Endothelial cell of umbilical vein (primary cell): ENCODE results near the gene GBP3. TPM values are rescaled to one million over a fixed set of nuclear protein-coding genes. Genes with fewer than 3 reads are reported as not detected.

ENCODE experiments used
- BruUV-seq: library from RNA; stranded (reverse); fragments of 400-500 nt; replicated peaks from 2 replicates; lab custom pipeline; 2021; lab: Mats Ljungman, UMichigan
- CTCF ChIA-PET: fragments of 300-600, 350-600 bp; sonication (Branson Sonifier 250); formaldehyde crosslinking; loops from one replicate; lab custom pipeline; 2021; ENCODE audit warnings: antibody characterized with exemption, inconsistent platforms; lab: Charles Lee
- POLR2A ChIA-PET: fragments of 300-600, 350-600 bp; sonication (Branson Sonifier 250); formaldehyde crosslinking; loops from one replicate; lab custom pipeline; 2021; ENCODE audit warnings: antibody characterized with exemption, inconsistent platforms; lab: Charles Lee
- DNase-seq: peaks from one replicate; pipeline ENCODE4 v3.0.0-alpha.2; 2011; ENCODE audit warnings: low read depth, low spot score
- FAIRE-seq: peaks from 2 replicates; lab custom pipeline; 2011; peaks lifted over from hg19 to GRCh38; lab: Jason Lieb, UNC
- H2AFZ ChIP-seq: 2 replicates; pipeline ENCODE4 v1.6.0; 2012; ENCODE audit warnings: low read depth, low read length, control low read depth, inconsistent platforms
- H3K27ac ChIP-seq: 2 replicates; pipeline ENCODE4 v1.5.1; 2011; ENCODE audit warnings: low read depth, mild to moderate bottlenecking, control low read depth, low read length, moderate library complexity; ENCODE audit not compliant: insufficient read depth
- H3K27me3 ChIP-seq, 2 experiments: 2 replicates each; pipeline versions ENCODE4 v1.6.0 to v1.6.1; 2011; ENCODE audit warnings: low read length in 2 of 2, mixed read lengths in 1 of 2; ENCODE audit not compliant: control insufficient read depth in 2 of 2, insufficient read depth in 2 of 2
- H3K36me3 ChIP-seq, 2 experiments: 2 replicates in 1 of 2; 3 replicates in 1 of 2; pipeline ENCODE4 v1.5.1; 2011; ENCODE audit warnings: low read length in 2 of 2, mild to moderate bottlenecking in 1 of 2, moderate library complexity in 1 of 2; ENCODE audit not compliant: control insufficient read depth in 2 of 2, insufficient read depth in 2 of 2; ENCODE audit errors: extremely low read depth in 1 of 2
- H3K4me1 ChIP-seq: 3 replicates; pipeline ENCODE4 v1.5.1; 2011; ENCODE audit warnings: mild to moderate bottlenecking, low read length; ENCODE audit not compliant: control insufficient read depth, insufficient read depth; ENCODE audit errors: extremely low read depth
- H3K4me2 ChIP-seq: 2 replicates; pipeline ENCODE4 v1.6.1; 2011; ENCODE audit warnings: low read length, control low read depth, mixed read lengths; ENCODE audit not compliant: insufficient read depth
- H3K4me3 ChIP-seq, 3 experiments: fragments of 200-600 bp in 1 of 3; sonication (generic), shearing (Covaris generic) in 1 of 3; replicated peaks in 1 of 3; 2 replicates each; pipeline ENCODE4 v1.5.1; 2011 to 2016; ENCODE audit warnings: control low read depth in 3 of 3, low read length in 3 of 3, mild to moderate bottlenecking in 2 of 3, inconsistent platforms in 1 of 3, low read depth in 1 of 3, moderate library complexity in 1 of 3; ENCODE audit not compliant: insufficient read depth in 1 of 3
- H3K79me2 ChIP-seq: 2 replicates; pipeline ENCODE4 v1.6.0; 2012; ENCODE audit warnings: low read length, inconsistent platforms; ENCODE audit not compliant: control insufficient read depth, insufficient read depth
- H3K9ac ChIP-seq: replicated peaks from 2 replicates; pipeline ENCODE3; 2011; ENCODE audit warnings: low read length, control low read depth; ENCODE audit not compliant: insufficient read depth; ENCODE audit errors: extremely low read depth
- H3K9me1 ChIP-seq: replicated peaks from 3 replicates; pipeline ENCODE4 v1.6.0; 2011; ENCODE audit warnings: mild to moderate bottlenecking, low read length; ENCODE audit not compliant: control insufficient read depth, insufficient read depth; ENCODE audit errors: extremely low read depth
- H3K9me3 ChIP-seq: replicated peaks from 2 replicates; pipeline ENCODE4 v1.5.1; 2012; ENCODE audit warnings: low read length, inconsistent platforms; ENCODE audit not compliant: control insufficient read depth, insufficient read depth
- H4K20me1 ChIP-seq: replicated peaks from 2 replicates; pipeline ENCODE3; 2011; ENCODE audit warnings: mild to moderate bottlenecking, low read length; ENCODE audit not compliant: control insufficient read depth, insufficient read depth; ENCODE audit errors: extremely low read depth
- CTCF ChIP-seq, 2 donors: IDR thresholded peaks; 1 replicate in 1 of 2; 2 replicates in 1 of 2; pipeline ENCODE4 v1.5.1; 2011; ENCODE audit warnings: low read length in 2 of 2, mild to moderate bottlenecking in 2 of 2, moderate library complexity in 2 of 2, control low read depth in 1 of 2, inconsistent platforms in 1 of 2, low read depth in 1 of 2; ENCODE audit not compliant: insufficient read depth in 1 of 2; ENCODE audit errors: extremely low read depth in 1 of 2
- EZH2 ChIP-seq: IDR thresholded peaks from 2 replicates; pipeline ENCODE4 v1.6.1; 2012; ENCODE audit warnings: borderline replicate concordance, low read depth, mild to moderate bottlenecking, moderate library complexity, low read length, inconsistent platforms; ENCODE audit not compliant: severe bottlenecking
- FOS ChIP-seq: IDR thresholded peaks from 2 replicates; pipeline ENCODE4 v1.6.1; 2011; ENCODE audit warnings: mild to moderate bottlenecking, low read length, moderate library complexity, borderline replicate concordance; ENCODE audit not compliant: insufficient read depth
- GATA2 ChIP-seq: IDR thresholded peaks from 2 replicates; pipeline ENCODE4 v1.7.0; 2011; ENCODE audit warnings: low read depth, mild to moderate bottlenecking, moderate library complexity, mixed read lengths, low read length; ENCODE audit not compliant: insufficient read length, insufficient read depth
- JUN ChIP-seq: IDR thresholded peaks from 2 replicates; pipeline ENCODE4 v1.6.1; 2011; ENCODE audit warnings: borderline replicate concordance, low read depth; ENCODE audit not compliant: insufficient read length, insufficient read depth
- MAX ChIP-seq: IDR thresholded peaks from 2 replicates; pipeline ENCODE4 v1.6.1; 2011; ENCODE audit not compliant: insufficient read depth, insufficient read length
- MYC ChIP-seq: IDR thresholded peaks from one replicate; pipeline ENCODE4 v1.6.1; 2011; ENCODE audit warnings: mild to moderate bottlenecking, low read depth, low read length
- POLR2A ChIP-seq: IDR thresholded peaks from 2 replicates; pipeline ENCODE4 v1.6.1; 2012; ENCODE audit warnings: low read depth, mild to moderate bottlenecking, control low read depth, low read length
- POLR2AphosphoS5 ChIP-seq: IDR thresholded peaks from 2 replicates; pipeline ENCODE4 v1.6.1; 2012; ENCODE audit warnings: low read depth, mild to moderate bottlenecking, control low read depth, low read length, moderate library complexity; ENCODE audit not compliant: insufficient read depth
- dilution Hi-C: fragments of 300-500 bp; cut with MboI; formaldehyde crosslinking; loops from one replicate; pipeline ENCODE4 v1.15.0; 2019; ENCODE audit warnings: low sequenced_read_pairs; ENCODE audit not compliant: extremely low pct_ligation_motif_present
- intact Hi-C: fragments of 100-400 bp; cut with micrococcal nuclease; formaldehyde crosslinking; loops from one replicate; pipeline ENCODE4 v1.10.0; 2022
- polyA plus RNA-seq, 4 experiments: library from polyadenylated mRNA; depleted of rRNA in 3 of 4; stranded (reverse) in 3 of 4; unstranded in 1 of 4; fragments of >200 nt; gene quantifications; 2 replicates each; pipeline versions ENCODE4 v1.2.1 to v1.2.3, GENCODE V29; 2011 to 2012; ENCODE audit warnings: missing spikeins in 1 of 4
- total RNA-seq: library from RNA; stranded (reverse); gene quantifications from 2 replicates; pipeline ENCODE4 v1.2.3, GENCODE V29; 2021

GBP3 gene
- total and polyA plus RNA-seq, 2 donors (not counting 3 experiments of a cell fraction or from before 2014, with no cell fraction given): 5.7 to 7.3 TPM

- BruUV-seq: no TSS peak
- H3K4me1 ChIP-seq: peaks cover 15% of the 10 kb centered on the region
- H3K9me3 ChIP-seq: no peaks in the 10 kb centered on the region
- H3K9ac ChIP-seq: no peak overlapping the region
- ChIA-PET POLR2A (no interaction called here), CTCF (no interaction called here)
- FAIRE-seq (no peak), DNase-seq (no peak)
- peak overlapping the region; percentile 76 for H3K4me2 ChIP-seq
- H4K20me1 ChIP-seq: no peaks in the 10 kb centered on the region
- H3K4me3 ChIP-seq: no peak overlapping the region
- H3K36me3 ChIP-seq: no peaks in the 10 kb centered on the region
- TF ChIP-seq CTCF (IDR thresholded peaks at IDR 0.05; ENCODE audit: extremely low read depth in 1 of 2, insufficient read depth in 1 of 2, low read depth in 1 of 2, low read length in 2 of 2) (no peak), MAX (no peak), GATA2 (no peak), POLR2AphosphoS5 (no peak), JUN (no peak), MYC (no peak), POLR2A (no peak), EZH2 (no peak), FOS (no peak)
- peaks cover 41% of the 10 kb centered on the region for H3K79me2 ChIP-seq
- dilution Hi-C loops (no loop called here), intact Hi-C loops (no loop called here)
- peaks cover 4% of the 10 kb centered on the region for H3K9me1 ChIP-seq
- H2AFZ ChIP-seq: no peak overlapping the region
- no peak overlapping the region for H3K27ac ChIP-seq
- H3K27me3 ChIP-seq: no peaks in the 10 kb centered on the region
Observed at GRCh38 chr1:88990426-88990825, 32.2 kb downstream of the GBP3 start.
